Activated CD8-positive, alpha-beta memory T cell treated with anti-CD3 and anti-CD28 coated beads for 4 hours (primary cell): ENCODE measurements around the gene ZNF100.
"Not testable (repeated sequence)": the region's sequence is repeated elsewhere in the genome, so short reads cannot be mapped to it uniquely, and the experiment has no call there.

Experiments
- DNase-seq, 2 donors: peaks; one replicate each; pipeline ENCODE4 v3.0.0-alpha.2; 2020; ENCODE audit warnings: low read depth in 2 of 2

ZNF100 gene

GRCh38 chr19:21704320-21704719 lies 63.1 kb downstream of the ZNF100 start:
- DNase-seq: no peak

DNA sequence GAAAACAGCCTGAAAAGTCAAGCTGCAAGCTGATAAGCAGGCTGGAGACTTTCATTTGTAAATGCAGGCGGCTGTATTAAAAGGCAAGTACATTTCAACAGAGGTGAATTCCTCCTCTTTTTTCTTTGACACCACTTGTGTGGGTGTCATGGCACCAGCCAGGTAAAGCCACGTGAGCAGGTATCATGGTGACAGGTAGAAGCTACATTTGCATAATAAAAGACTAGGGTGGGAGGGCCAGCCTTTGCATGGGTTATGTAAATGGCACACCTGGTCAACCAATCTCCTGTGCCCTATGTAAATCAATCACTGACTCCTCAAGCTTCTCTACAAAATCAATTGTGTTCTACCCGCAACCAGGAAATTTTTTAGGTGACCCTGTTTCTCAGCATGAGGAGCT lies 68.2 kb downstream of the ZNF100 start:
- DNase-seq: no peak

DNA sequence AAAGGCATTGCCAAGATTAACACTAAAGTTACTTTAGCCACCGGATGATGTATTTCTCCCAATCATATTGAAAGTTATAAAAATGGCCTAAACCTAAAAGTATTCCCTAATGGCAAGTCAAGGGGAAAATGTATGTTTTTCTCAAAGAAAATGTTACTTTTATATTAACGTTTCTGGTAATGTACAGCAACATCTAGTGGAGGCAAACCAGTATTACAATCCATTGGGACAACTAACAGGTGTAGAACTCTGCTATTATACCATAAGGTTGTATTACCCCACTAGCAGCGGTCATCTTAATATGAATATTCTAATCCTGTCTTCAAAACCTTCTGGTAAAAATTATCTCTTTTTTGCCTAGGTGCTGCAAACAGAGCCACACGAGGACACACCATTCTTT lies 69.2 kb downstream of the ZNF100 start:
- DNase-seq: no peak

DNA sequence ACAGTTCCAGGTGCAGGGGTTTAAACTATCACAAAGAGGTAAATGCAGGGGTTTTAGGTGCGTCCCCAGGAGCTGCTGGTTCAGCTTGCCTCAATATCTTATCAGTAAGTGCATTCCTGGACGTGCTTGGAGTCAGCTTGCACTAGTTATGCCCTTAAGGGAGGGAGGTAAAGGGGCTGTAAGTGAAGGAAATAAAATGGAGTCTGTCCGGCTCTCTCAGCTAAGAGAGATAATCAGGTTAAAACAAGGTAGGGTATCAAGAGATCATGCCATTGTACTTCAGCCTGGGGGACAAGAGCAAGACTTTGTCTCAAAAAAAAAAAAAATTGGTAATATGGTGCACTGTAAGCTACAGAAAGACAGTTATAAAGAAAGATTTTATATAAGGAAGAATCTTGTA lies 69.7 kb downstream of the ZNF100 start:
- no peak for DNase-seq

- no peak for DNase-seq
Measured at GRCh38 chr19:21694171-21694906, 73.0 kb downstream of the ZNF100 start.

GRCh38 chr19:21693399-21693798 lies 74.0 kb downstream of the ZNF100 start:
- no peak for DNase-seq

- no peak for DNase-seq
Measured at GRCh38 chr19:21691661-21692060, 75.7 kb downstream of the ZNF100 start.

- no peak for DNase-seq
Measured at GRCh38 chr19:21688464-21688863, 78.9 kb downstream of the ZNF100 start.

GRCh38 chr19:21680671-21681070 lies 86.7 kb downstream of the ZNF100 start:
- no peak for DNase-seq

DNA sequence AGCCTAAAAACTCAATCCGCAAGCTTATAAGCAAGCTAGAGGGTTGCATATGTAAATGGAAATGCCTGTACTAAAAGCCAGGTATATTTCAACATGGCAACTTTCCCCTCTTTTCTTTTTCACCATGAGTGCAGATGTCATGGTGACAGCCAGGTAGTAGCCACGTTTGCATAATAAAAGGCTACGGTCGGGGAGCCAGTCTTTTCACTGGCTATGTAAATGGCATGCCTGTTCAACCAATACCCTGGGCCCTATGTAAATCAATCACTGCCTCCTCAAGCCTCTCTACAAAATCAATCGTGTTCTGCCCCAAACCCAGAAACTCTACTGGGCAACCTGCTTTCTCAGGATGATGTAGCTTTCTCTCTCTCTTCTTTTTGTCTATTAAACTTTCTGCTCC lies 87.4 kb downstream of the ZNF100 start:
- no peak for DNase-seq

GRCh38 chr19:21677696-21678418 lies 89.5 kb downstream of the ZNF100 start:
- DNase-seq: no peak

- DNase-seq: no peak
Measured at GRCh38 chr19:21674454-21674853, 92.9 kb downstream of the ZNF100 start.

DNA sequence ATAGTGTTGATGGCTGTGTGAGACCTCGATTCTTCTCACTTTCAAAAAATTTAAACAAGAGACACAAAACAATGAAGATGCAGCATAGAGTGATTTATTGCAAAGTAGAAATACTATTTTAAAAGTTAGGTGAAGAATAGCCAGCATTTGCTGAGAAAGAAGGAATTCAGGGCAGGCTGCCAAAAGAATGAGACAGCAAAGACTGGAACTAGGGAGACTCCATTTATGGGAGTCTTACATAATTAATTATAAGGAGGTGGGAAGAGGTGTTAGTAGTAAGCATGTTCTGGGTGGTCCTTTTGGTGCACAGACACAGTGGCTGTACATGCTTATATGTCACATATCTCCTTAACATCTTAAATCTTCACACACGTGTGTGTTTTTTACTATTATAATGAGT lies 93.9 kb downstream of the ZNF100 start:
- not testable (repeated sequence) for DNase-seq
